Fibroblast of upper back skin (primary cell): ENCODE results near the gene ROR1.
"Not testable (repeated sequence)": the region's sequence is repeated elsewhere in the genome, so short reads cannot be mapped to it uniquely, and the experiment has no call there.

Experiments used
- DNase-seq: peaks from one replicate; pipeline ENCODE4 v3.0.0-alpha.2; 2013

The ROR1 gene

DNA sequence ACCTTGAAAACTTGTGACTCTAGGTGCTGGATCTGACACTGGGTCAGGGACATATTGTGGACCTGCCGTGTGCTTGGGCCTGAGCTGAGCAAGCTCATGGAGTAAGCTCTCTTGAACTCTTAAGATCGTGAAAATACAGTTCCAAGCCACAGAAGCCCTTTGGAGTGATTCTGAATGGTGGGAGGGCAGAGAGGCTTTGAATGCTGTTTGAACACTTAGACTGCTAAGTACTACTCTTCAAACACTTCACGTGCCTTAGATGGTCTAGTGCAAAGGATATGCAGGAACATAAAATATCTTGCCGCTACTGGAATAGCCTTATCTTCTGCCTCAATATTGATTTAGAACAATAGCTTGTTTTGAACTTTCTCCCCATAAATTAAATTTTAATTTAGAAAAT lies 21.6 kb downstream of the ROR1 start:
- DNase-seq, result no peak

DNA sequence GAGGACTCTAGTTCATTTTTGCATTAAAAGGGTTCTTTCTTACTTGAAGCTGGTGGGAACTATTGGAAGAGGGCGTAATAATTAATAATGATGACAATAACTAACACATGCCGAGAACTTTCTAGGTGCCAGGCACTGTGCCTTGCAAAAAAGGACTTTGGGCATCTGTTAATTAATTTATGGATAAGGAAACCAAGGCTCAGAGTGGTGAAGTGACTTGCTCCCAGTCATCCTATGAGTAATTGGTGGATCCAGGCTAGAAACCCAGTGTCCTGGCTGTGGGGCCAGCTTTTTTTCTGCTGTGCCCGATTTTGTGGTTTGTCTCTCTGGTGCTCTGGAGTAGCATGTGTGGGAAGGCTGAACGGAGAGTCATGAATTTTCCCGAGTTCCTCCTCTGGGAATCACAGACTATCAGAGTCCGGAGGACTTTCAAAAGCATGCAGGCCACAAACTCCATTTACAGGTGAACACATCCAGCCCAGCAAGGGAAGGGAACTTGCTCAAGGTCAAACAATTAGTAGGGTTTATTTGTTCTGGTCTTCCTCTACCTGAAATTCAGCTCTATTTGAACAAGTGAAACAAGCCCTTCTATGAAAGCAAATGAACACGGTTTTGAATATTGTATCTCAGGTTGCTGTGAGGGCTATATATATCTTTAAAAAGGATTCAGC lies 23.4 kb downstream of the ROR1 start:
- peak; percentile 18 for DNase-seq

DNA sequence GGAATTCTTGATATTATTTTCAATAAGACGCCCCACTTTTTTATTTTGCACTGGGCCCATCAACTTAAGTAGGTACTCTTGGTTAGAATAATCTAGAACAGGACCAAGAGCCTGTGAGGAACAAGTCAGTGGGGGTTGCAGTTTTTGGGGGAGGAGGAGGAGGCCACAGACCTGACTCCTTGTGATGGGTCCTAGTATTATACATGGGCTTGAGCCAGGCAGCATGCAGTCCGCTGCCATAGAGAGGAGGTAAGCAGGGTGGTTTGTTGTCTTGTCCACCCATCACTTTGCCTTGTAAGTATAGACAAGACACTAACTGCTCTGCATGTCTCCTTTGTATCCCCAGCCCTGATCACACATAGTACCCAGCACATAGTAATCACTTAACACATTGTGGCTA lies 24.5 kb downstream of the ROR1 start:
- no peak for DNase-seq

DNA sequence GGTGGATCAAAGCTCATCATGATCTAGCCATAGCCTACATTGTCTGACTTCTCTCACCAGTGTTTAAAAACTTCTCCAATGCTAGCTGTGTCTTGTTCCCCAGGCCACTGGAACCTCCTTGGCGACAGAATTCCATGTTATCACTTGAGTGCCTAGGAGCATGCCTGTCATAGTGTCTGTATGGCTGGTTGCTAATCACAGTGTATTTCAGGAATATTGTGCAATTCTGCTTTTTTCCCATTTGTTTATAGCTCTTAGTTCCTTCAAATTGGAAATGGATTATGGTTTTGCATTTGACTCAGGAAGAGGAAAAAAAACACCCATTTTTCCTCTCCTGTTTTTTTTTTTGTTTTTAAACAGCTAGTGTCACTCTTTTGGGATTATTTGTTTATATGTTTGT lies 25.5 kb downstream of the ROR1 start:
- no peak for DNase-seq

DNA sequence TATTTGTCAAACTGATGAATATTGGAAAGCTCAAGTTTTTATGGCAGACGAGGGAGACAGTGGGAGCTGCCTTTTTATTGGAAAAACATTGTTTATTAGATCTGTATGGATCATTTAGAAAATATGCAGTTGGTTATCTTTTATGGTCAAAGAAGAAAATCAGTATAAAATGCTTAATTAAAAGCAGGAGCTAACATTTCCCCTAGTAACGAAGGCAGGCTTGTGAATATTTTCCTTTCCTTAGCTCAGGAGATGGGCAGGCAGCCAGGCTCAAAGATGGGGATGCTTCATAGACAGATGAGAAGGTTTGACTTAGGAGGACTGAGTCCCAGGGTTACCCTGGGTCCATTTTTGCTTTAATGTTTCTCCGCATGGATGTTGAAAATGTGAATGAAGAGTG lies 26.0 kb downstream of the ROR1 start:
- DNase-seq, result peak; percentile 84

DNA sequence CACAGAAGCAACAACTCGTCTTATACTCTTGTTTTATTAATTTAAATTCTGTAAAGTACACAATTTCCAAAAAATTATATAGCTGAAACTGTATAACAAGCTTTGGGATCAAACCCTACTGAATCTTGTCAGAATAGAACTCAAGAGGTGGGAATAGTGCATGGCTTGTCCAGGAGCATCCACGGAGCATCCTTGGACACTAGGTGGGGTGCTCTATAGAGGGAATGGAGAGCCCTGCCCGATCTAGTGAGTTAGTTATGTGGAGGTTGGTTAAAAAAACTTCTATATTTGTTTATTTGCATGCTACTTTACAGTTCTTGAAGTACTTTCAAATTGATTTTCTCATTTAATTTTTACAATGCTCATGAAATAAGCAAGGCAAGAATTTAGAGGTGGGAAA lies 28.3 kb downstream of the ROR1 start:
- no peak for DNase-seq

DNA sequence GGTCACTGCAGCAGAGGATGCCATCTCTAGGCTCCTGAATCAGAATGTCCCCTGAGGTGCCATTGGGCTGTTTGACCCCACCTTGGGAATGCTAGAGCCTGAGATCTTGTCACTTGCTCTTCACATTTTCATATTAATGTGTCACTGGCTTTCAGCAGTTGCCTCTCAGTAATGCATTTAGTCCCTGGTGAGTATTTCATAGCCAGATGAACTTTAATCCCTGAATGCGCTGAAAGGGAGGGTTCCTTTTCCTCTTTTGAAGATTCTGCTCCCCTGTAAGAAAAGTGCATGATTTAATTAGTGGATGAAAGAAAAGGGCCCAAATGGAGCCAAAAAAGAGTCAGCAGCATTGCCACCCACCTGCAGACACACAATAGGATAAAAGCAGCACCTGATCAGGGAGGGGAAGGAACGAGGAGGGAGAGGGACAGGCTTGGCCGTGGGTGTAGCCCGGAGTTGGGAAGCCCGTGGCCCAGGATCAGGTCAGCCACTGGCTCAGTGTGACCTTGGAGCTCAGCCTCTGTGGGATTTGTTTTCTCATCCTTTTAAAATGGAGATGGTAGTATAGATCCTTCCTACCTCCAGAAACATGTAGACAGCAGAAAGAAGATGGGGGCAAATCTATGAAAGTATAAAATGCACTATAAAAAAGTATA lies 31.1 kb downstream of the ROR1 start:
- DNase-seq, result no peak

DNA sequence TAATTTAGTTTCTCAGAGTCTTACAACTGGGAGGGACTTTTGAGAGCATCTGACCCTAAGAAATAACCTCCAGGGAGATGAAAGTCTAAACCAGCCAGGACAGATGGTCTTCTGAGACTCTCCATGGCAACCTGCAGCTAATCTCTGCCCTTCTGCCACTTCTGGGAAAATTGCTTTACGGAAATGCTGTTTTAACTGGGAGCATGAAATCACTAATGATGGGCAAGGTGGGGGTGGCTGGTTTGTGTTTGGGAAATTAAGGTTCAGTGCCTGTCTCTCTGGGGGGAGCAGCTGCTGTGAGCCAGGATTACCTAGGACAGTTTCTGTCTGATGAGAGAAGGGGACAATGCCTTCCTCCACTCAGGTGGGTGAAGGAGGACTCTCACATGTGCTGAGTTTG lies 33.2 kb downstream of the ROR1 start:
- DNase-seq, result no peak

DNA sequence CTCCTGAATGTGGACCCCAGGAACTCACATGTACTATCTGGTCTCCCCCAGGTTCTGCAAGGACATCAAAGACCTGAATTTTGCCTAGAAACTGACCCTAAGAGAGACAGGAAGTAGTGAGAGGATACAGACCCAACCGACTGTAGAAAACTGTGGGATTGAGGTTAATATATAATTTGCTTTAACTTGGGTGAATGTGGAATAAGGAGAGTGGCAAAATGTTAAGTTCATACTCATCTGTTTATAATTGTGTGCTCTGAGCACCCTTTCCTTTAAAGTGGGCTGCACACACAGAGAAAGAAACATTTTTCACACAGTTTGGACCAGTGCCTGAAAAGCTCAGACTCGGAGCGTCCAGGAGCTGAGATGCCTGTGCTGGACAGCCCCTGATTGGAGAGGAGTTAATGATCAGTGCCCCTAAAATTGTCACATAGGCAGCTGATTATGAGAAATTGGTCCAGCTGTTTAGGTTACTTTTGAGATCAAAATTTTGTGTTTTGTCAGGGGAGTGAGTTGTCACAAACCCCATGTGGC lies 37.2 kb downstream of the ROR1 start:
- no peak for DNase-seq

DNA sequence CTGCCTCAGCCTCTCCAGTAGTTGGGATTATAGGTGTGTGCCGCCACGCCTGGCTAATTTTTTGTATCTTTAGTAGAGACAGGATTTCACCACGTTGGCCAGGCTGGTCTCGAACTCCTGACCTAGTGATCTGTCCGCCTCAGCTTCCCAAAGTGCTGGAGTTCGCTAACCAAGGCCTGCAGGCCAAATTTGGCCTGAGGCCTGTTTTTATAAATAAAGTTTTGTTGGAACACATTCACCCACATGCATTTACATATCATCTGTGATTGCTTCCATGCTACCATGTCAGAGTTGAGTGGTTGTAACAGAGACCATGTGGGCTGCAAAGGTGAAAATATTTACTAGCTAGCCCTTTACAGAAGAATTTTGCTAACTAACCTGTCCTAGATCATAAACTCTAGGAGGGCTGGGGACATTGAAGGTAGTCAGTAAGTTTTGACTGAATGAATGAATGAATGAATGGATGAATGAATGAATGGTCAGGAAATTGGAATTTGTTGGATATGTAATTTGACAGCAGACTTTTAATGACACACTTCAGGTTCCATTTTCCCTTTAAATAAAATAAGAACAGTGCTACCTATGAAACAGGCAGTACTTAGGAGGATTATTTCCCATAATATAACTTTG lies 38.4 kb downstream of the ROR1 start:
- DNase-seq, result no peak

DNA sequence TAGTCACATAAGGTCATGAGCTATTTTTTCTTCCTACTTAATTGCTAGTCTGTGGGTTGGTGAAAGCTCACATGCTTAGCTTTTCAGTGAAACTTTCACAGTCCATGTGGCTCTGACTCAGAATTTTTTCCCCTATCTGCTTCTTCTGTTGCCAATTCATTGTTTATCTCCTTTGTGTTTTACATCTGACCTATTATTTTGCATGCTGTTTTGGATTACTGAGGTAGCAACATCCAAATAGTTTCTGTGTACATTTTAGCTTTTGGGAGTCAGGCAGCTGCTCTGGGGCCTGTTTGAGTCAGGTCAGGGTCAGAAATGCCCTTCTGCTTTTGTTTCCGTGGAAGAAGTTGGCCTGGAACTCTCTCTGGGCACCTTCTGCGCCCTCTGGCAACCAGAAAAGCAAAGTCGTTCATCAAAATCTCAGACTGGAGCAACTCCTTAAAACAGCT lies 40.0 kb downstream of the ROR1 start:
- peak; percentile 34 for DNase-seq

DNA sequence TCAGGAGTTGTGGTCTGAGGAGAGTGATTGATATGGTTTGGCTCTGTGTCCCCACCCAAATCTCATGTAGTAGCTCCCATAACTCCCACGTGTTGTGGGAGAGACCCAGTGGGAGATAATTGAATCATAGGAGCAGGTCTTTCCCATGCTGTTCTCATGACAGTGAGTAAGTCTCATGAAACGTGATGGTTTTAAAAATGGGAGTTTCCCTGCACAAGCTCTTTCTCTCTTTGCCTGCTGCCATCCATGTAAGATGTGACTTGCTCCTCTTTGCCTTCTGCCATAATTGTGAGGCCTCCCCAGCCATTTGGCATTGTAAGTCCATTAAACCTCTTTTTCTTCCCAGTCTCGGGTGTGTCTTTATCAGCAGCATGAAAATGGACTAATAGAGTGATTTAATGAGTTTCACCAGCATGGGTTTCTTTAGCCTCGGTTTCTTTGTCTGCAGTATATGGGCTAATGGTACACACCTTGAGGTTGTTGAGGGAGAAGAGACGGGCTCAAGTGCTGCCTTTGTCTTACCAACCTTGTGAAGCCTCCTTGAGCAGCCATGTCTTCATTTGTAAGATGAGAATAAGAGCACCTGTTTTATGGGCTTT lies 42.5 kb downstream of the ROR1 start:
- not testable (repeated sequence) for DNase-seq

DNA sequence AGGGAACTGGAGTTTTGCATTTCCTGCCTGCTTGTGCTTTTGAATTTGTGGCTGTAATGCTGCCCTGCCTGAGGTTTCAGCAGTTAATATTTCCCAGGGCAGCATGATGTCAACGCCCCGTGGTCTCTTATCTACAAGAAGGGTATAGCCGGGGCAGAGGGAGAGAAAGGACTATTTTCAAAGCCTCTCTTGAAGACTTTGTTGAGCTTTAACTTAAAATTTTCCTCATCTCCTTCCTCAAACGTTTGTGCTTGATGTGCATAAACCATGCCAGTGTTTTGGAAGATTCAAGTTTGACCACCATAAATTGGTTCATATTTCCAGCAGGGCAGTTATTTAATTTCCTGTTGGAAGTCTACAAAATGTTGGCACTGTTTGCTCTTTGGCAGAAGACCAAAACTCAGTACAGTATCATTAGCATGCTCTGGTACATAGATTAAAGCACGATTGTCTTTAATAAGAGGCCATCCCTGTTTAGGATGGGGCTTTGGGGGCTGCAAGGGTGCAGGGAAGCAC lies 43.4 kb downstream of the ROR1 start:
- no peak for DNase-seq

DNA sequence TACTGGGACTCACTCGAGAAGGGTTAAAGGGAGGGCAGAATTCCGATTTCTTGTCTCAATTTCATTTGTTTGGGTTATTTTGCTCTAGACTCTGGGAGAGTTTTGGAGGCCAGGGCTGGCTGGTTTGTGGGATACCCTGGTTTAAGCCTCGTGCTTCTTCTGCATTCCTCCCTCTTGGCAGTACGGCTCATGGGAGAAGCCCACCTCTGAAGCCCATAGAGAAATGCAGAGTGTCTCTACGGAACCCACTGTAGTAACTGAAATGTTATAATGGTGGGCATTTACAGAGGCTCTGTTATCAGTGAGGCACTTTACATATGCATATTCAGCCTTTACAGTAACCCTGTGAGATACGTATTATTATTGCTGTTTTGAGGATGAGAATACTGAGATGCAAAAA lies 43.9 kb downstream of the ROR1 start:
- DNase-seq, result no peak

DNA sequence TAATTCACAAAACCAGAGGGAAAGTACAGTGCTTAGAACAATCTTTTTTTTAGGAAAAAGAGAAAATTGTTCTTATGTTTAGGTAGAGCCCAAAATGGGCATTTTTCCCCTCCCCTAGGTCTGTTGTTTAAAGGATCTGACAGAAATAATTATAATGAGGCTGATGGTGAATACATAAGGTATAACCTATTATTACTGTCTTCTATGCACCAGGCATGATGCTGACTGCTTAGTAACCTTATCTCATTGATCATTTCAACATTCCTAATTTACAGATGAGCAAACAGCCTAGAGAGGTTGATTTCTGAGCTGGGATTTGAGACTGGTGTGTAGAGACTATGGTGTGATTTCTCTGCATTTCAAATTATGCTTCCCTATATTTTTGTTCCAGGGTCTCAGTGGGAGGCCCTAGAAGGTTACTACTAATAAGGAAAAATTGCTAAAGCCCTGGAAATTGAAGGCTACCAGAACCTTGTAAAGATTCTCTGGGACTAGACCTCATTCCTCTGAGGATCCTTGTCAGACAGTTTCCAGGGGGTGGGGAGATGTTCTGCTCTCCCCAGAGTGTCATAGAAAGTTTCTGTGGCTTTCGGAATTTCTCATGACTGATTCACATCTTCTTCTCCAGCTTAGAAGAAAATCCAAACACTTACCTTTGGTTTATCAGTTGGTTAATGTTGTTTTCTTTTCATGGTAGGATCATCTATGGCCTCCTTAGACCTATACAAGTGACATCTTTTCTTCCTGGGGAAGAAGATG lies 44.9 kb downstream of the ROR1 start:
- DNase-seq, result peak; percentile 67

DNA sequence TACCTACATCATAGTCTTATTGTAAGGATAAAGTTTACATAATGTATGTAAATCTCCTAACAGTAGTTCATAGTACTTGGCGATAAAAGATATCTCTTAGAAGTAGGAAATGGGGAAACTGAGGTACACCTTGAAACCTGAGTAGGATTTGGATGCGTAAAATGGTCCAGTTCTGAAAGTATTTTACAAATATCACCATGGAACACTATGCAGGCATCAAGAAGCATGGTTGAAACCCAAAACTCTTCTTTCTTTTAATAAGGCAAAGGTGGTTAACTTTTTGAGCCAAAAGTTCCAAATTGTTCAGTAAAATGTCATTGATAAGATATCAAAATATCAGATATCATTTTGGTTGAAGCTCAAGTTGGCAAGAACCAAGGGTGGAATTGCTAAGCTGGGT lies 46.0 kb downstream of the ROR1 start:
- DNase-seq, result no peak

DNA sequence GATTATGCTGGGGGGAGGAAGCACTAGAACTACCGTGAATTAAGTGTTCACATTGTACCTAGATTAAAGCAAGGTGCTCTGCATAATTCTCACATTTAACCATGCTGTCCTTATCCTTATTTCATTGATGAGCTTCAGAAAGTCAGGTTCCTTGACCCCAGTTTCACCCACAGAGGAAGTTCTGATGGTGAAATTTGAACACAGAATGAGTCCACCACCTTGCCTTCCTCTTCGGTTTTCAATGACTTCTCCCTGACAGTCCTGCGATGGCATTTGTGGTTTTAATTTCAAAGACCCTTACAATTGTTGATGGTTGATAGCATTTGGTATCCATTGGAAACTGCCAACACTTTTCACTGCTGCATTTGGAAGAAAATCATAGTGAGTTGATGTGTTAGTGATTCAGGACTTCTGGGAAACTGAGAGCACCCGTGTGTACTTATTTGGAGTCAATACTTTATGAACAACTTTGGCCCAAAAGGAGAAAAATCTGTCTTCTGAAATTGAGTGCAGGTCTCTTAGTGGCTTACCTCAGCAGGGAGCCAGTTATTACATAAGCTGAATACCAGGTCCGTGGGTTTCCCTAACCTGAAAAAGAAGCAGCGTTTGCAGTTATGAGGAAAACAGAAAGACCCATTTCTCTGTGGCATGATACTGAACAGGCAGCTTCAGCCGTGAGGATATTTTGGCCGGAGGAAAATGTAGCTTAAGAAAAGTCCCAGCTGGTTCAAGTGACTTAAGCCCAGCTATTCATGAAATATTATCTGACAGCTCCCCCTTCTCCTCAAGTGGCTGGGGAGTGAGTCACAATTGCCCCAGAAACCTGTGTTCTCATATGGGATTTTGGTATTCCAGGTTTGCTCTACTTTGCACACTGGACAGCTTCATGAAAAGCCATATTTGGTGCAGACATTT lies 47.5 kb downstream of the ROR1 start:
- peak; percentile 83 for DNase-seq

DNA sequence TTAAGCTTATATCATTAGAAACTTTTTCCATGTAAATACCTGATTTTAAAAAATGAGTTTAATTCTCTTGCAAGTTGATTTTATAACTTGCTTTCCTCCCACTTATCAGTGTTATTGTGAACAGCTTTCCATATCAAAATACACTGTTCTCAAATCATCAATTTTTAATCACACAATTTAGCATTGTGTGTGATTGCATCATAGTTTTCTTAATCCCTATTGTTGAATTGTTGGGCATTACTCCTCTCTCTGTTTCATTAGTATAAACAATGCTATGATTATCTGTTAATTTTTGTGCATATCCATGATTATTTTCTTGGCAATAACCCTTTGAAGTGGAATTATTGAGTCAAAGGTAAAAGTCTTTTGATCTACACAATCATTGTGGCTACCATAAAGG lies 48.7 kb downstream of the ROR1 start:
- DNase-seq, result no peak

DNA sequence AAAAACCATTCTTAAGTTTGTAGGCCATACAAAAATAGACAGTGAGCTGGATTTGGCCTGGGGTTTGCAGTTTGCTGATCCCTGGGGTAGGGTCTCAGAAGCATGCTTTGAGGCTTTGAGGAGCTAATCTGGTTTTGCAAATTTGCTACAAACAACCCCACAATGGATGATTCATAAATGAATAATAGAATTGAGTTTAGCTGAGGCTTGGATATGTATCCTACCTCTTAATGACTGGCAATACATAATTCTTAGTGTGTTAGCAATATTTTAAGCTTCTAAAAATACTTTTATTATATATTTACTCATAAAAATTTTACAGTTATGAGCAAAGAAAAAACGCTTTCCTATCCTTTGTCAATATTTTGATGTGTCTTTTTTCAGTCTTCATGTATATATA lies 50.6 kb downstream of the ROR1 start:
- DNase-seq, result peak; percentile 24

DNA sequence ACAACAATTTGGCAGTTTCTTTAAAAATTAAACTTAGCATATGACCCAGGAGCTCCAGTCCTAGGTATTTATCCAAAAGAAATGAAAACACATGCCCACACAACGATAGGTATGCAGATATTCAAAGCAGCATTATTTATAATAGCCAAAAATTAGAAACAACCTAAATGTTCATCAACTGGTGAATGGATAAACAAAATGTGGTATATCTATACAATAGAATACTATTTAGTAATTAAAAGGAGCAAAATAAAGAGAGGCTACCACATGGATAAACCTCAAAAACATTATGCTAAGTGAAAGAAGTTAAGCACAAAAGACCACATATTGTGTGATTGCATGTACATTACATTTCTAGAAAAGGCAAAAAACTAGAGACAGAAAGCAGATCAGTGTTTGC lies 51.3 kb downstream of the ROR1 start:
- DNase-seq, result no peak

DNA sequence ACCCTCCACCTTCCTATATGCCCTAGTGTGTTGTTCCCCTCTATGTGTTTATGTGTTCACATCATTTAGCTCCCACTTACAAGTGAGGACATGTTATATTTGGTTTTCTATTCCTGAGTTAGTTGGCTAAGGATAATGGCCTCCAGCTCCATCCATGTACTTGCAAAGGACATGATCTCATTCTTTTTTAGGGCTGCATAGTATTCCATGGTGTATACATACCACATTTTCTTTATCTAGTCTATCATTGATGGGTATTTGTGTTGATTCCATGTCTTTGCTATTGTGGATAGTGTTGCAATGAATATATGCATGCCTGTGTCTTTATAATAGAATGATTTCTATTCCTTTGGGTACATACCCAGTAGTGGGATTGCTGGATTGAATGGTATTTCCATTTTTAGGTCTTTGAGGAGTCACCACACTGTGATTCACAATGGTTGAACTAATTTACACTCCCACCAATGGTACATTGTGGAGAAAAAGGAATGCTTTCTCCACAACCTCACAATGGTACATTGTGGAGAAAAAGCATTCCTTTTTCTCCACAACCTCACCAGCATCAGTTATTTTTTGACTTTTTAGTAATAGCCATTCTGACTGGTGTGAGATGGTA lies 52.5 kb downstream of the ROR1 start:
- DNase-seq, result peak; percentile 96
